Ishikawa (cell line): ENCODE data around the gene SGSM1.

Source experiments
- CEBPB ChIP-seq: IDR thresholded peaks from 2 replicates; pipeline ENCODE4 v1.6.1; 2012
- CREB1 ChIP-seq: IDR thresholded peaks from 2 replicates; pipeline ENCODE4 v1.6.1; 2012; ENCODE audit warnings: low read depth
- EP300 ChIP-seq: IDR thresholded peaks from 2 replicates; pipeline ENCODE4 v1.6.1; 2012; ENCODE audit warnings: borderline replicate concordance
- MAX ChIP-seq: IDR thresholded peaks from 2 replicates; pipeline ENCODE4 v1.6.1; 2012
- NFIC ChIP-seq: IDR thresholded peaks from 2 replicates; pipeline ENCODE4 v1.6.1; 2012
- RAD21 ChIP-seq: IDR thresholded peaks from 2 replicates; pipeline ENCODE4 v1.6.1; 2012; ENCODE audit warnings: low read depth
- TAF1 ChIP-seq: IDR thresholded peaks from 2 replicates; pipeline ENCODE4 v1.6.1; 2012; ENCODE audit warnings: low read depth, mild to moderate bottlenecking
- TEAD4 ChIP-seq: IDR thresholded peaks from 2 replicates; pipeline ENCODE4 v1.6.1; 2012
- USF1 ChIP-seq: IDR thresholded peaks from 2 replicates; pipeline ENCODE4 v1.6.1; 2012
- YY1 ChIP-seq: IDR thresholded peaks from 2 replicates; pipeline ENCODE4 v1.6.1; 2012; ENCODE audit warnings: low read depth

GRCh38 chr22:24819487-24819886 is 13.5 kb downstream of the SGSM1 start:
- no peak for TF ChIP-seq EP300
- TF ChIP-seq MAX = no peak
- TF ChIP-seq USF1 = no peak
- TF ChIP-seq TEAD4 = no peak
- TF ChIP-seq TAF1 = no peak
- TF ChIP-seq NFIC = no peak
- no peak for TF ChIP-seq CREB1
- no peak for TF ChIP-seq RAD21
- TF ChIP-seq YY1 = no peak
- no peak for TF ChIP-seq CEBPB
